Measurements from ENCODE around the gene GALNT2.

DNA sequence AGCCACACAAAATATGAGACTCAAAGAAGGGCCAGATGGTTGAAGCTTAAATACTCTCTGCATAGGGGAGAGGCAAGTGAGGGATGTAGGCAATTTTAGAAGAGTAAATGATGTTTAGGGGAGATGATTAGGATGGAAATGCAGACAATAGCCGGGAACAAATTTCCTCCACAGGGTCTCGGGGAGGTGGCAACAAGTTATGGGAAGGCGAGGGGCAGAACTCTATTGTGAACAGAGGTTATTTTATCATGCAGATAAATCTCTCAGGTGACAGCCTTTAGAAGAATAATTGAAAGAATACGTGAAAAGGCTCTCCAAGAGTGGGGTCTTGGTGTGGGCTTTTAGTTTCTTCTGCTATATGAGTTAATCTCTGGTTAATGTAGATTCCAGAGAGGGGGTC is 166.7 kb downstream of the GALNT2 start:
- TF ChIP-seq POLR2A (IDR thresholded peaks at IDR 0.05), result no peak
- TF ChIP-seq, protein P1, sequence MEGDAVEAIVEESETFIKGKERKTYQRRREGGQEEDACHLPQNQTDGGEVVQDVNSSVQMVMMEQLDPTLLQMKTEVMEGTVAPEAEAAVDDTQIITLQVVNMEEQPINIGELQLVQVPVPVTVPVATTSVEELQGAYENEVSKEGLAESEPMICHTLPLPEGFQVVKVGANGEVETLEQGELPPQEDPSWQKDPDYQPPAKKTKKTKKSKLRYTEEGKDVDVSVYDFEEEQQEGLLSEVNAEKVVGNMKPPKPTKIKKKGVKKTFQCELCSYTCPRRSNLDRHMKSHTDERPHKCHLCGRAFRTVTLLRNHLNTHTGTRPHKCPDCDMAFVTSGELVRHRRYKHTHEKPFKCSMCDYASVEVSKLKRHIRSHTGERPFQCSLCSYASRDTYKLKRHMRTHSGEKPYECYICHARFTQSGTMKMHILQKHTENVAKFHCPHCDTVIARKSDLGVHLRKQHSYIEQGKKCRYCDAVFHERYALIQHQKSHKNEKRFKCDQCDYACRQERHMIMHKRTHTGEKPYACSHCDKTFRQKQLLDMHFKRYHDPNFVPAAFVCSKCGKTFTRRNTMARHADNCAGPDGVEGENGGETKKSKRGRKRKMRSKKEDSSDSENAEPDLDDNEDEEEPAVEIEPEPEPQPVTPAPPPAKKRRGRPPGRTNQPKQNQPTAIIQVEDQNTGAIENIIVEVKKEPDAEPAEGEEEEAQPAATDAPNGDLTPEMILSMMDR (IDR thresholded peaks at IDR 0.05), result no peak

All from adrenal gland (tissue), 5 donors.